H1 (cell line): ENCODE results near the gene MAST2. TPM values are rescaled to one million over a fixed set of nuclear protein-coding genes. Genes with fewer than 3 reads are reported as not detected.

Source experiments
- CTCF ChIA-PET: fragments of 300-600 bp; sonication (Branson Sonifier 250); formaldehyde crosslinking; loops from one replicate; lab custom pipeline; 2021; ENCODE audit not compliant: partially characterized antibody; lab: Charles Lee
- POLR2A ChIA-PET: fragments of 300-600 bp; sonication (Branson Sonifier 250); formaldehyde crosslinking; loops from one replicate; lab custom pipeline; 2021; ENCODE audit warnings: inconsistent platforms; ENCODE audit not compliant: partially characterized antibody; lab: Charles Lee
- DNase-seq, 2 experiments: peaks; one replicate each; pipeline versions ENCODE4 v3.0.0 to v3.0.0-alpha.2; 2010 to 2022; ENCODE audit warnings: low spot score in 2 of 2, low read depth in 1 of 2, mixed read lengths in 1 of 2
- FAIRE-seq: peaks from 2 replicates; lab custom pipeline; 2011; peaks lifted over from hg19 to GRCh38; lab: Jason Lieb, UNC
- H2AFZ ChIP-seq: 2 replicates; pipeline ENCODE4 v1.8.1; 2012; ENCODE audit warnings: low read length, inconsistent platforms
- H2AK5ac ChIP-seq: 2 replicates; pipeline ENCODE4 v1.6.1; 2013; ENCODE audit warnings: low read depth, low read length
- H2BK120ac ChIP-seq: replicated peaks from 2 replicates; pipeline ENCODE3; 2013; ENCODE audit warnings: low read depth, low read length, inconsistent platforms
- H2BK12ac ChIP-seq: 2 replicates; pipeline ENCODE4 v1.6.1; 2013; ENCODE audit warnings: low read depth, low read length
- H2BK15ac ChIP-seq: 2 replicates; pipeline ENCODE4 v1.6.1; 2013; ENCODE audit warnings: low read length
- H2BK20ac ChIP-seq: 2 replicates; pipeline ENCODE4 v1.6.1; 2013; ENCODE audit warnings: low read length
- H2BK5ac ChIP-seq: 2 replicates; pipeline ENCODE4 v1.6.1; 2013; ENCODE audit warnings: low read depth, low read length
- H3K14ac ChIP-seq: 2 replicates; pipeline ENCODE4 v1.6.1; 2013; ENCODE audit warnings: inconsistent platforms; ENCODE audit not compliant: insufficient read length
- H3K18ac ChIP-seq: 2 replicates; pipeline ENCODE4 v1.6.1; 2013; ENCODE audit warnings: low read length; ENCODE audit errors: extremely low read depth
- H3K23ac ChIP-seq: 2 replicates; pipeline ENCODE4 v1.6.1; 2013; ENCODE audit warnings: inconsistent platforms; ENCODE audit not compliant: insufficient read length
- H3K23me2 ChIP-seq: 2 replicates; pipeline ENCODE4 v1.6.1; 2013; ENCODE audit warnings: low read depth, low read length
- H3K27ac ChIP-seq: 2 replicates; pipeline ENCODE4 v1.6.1; 2011; ENCODE audit warnings: low read depth, low read length, inconsistent platforms
- H3K27me3 ChIP-seq, 4 experiments: replicated peaks in 1 of 4; 1 replicate in 1 of 4; 2 replicates in 3 of 4; pipeline versions ENCODE4 v1.6.1 to v1.8.1; 2011 to 2013; ENCODE audit warnings: low read length in 3 of 4, mild to moderate bottlenecking in 3 of 4, inconsistent platforms in 2 of 4, mixed read lengths in 2 of 4, moderate library complexity in 1 of 4; ENCODE audit not compliant: control insufficient read depth in 3 of 4, insufficient read depth in 3 of 4; ENCODE audit errors: extremely low read depth in 1 of 4
- H3K36me3 ChIP-seq, 4 experiments: 2 replicates each; pipeline versions ENCODE4 v1.6.1 to v1.8.1; 2011 to 2013; ENCODE audit warnings: mild to moderate bottlenecking in 4 of 4, low read length in 3 of 4, moderate library complexity in 2 of 4, control low read depth in 1 of 4, inconsistent platforms in 1 of 4; ENCODE audit not compliant: insufficient read depth in 4 of 4, control insufficient read depth in 2 of 4
- H3K4ac ChIP-seq: replicated peaks from 2 replicates; pipeline ENCODE3; 2013; ENCODE audit warnings: low read length, low read depth, mixed read lengths, inconsistent platforms; ENCODE audit not compliant: insufficient read length
- H3K4me1 ChIP-seq, 4 experiments: replicated peaks in 1 of 4; 1 replicate in 1 of 4; 2 replicates in 3 of 4; pipeline versions ENCODE4 v1.6.1 to v1.8.1; 2011 to 2013; ENCODE audit warnings: low read length in 3 of 4, inconsistent platforms in 2 of 4, mixed read lengths in 1 of 4; ENCODE audit not compliant: insufficient read depth in 4 of 4, control insufficient read depth in 3 of 4
- H3K4me2 ChIP-seq, 2 experiments: 2 replicates each; pipeline versions ENCODE4 v1.6.1 to v1.8.1; 2011 to 2013; ENCODE audit warnings: low read depth in 2 of 2, low read length in 2 of 2, control low read depth in 1 of 2, inconsistent platforms in 1 of 2, mild to moderate bottlenecking in 1 of 2; ENCODE audit not compliant: insufficient read depth in 1 of 2
- H3K4me3 ChIP-seq, 4 experiments: fragments of 200-600, 300-600 bp in 1 of 4; sonication (generic), shearing (Covaris generic), sonication (Bioruptor Twin) in 1 of 4; 2 replicates each; pipeline versions ENCODE4 v1.5.1 to v1.8.1; 2011 to 2016; ENCODE audit warnings: low read length in 4 of 4, low read depth in 3 of 4, control low read depth in 2 of 4, inconsistent platforms in 2 of 4, mild to moderate bottlenecking in 2 of 4, mixed read lengths in 1 of 4, moderate library complexity in 1 of 4; ENCODE audit not compliant: insufficient read depth in 2 of 4; ENCODE audit errors: extremely low read depth in 1 of 4
- H3K56ac ChIP-seq: replicated peaks from 2 replicates; pipeline ENCODE3; 2013; ENCODE audit warnings: low read depth, mild to moderate bottlenecking, mixed read lengths, low read length, inconsistent platforms; ENCODE audit not compliant: insufficient read length
- H3K79me1 ChIP-seq: 2 replicates; pipeline ENCODE4 v1.6.1; 2013; ENCODE audit warnings: low read depth, low read length, control low read depth
- H3K79me2 ChIP-seq, 2 experiments: 2 replicates each; pipeline versions ENCODE4 v1.6.1 to v1.8.1; 2012 to 2013; ENCODE audit warnings: low read length in 2 of 2, mild to moderate bottlenecking in 2 of 2, inconsistent platforms in 1 of 2; ENCODE audit not compliant: insufficient read depth in 2 of 2, control insufficient read depth in 1 of 2
- H3K9ac ChIP-seq, 4 experiments: replicated peaks in 1 of 4; 1 replicate in 1 of 4; 2 replicates in 3 of 4; pipeline versions ENCODE4 v1.6.1 to v1.8.1; 2011 to 2013; ENCODE audit warnings: low read depth in 3 of 4, low read length in 3 of 4, control low read depth in 2 of 4, mild to moderate bottlenecking in 2 of 4, moderate library complexity in 2 of 4, inconsistent platforms in 1 of 4; ENCODE audit errors: extremely low read depth in 1 of 4
- H3K9me3 ChIP-seq, 2 experiments: 2 replicates each; pipeline versions ENCODE4 v1.6.1 to v1.8.1; 2012 to 2013; ENCODE audit warnings: mild to moderate bottlenecking in 2 of 2, moderate library complexity in 2 of 2, control low read depth in 1 of 2, inconsistent platforms in 1 of 2, low read depth in 1 of 2, low read length in 1 of 2, mixed read lengths in 1 of 2; ENCODE audit not compliant: insufficient read depth in 2 of 2
- H4K20me1 ChIP-seq, 2 experiments: replicated peaks in 1 of 2; 2 replicates each; pipeline versions ENCODE3 to v1.8.1; 2011 to 2013; ENCODE audit warnings: inconsistent platforms in 2 of 2, low read length in 2 of 2, mild to moderate bottlenecking in 1 of 2; ENCODE audit not compliant: insufficient read depth in 2 of 2, control insufficient read depth in 1 of 2
- H4K5ac ChIP-seq: 2 replicates; pipeline ENCODE4 v1.6.1; 2013; ENCODE audit warnings: low read length, low read depth, mixed read lengths, inconsistent platforms; ENCODE audit not compliant: insufficient read length
- H4K8ac ChIP-seq: 2 replicates; pipeline ENCODE4 v1.8.0; 2013; ENCODE audit warnings: mild to moderate bottlenecking, moderate library complexity, low read length, inconsistent platforms; ENCODE audit not compliant: insufficient read depth; ENCODE audit errors: extremely low read depth
- H4K91ac ChIP-seq: replicated peaks from 2 replicates; pipeline ENCODE3; 2013; ENCODE audit warnings: low read length, mixed read lengths, inconsistent platforms; ENCODE audit not compliant: insufficient read length
- CTBP2 ChIP-seq: IDR thresholded peaks from 2 replicates; pipeline ENCODE4 v1.7.0; 2011; ENCODE audit warnings: borderline replicate concordance, mild to moderate bottlenecking, moderate library complexity, mixed read lengths, low read length; ENCODE audit not compliant: insufficient read depth, insufficient read length
- JUND ChIP-seq: IDR thresholded peaks from 2 replicates; pipeline ENCODE4 v1.6.1; 2011; ENCODE audit warnings: mild to moderate bottlenecking, improper control_type of control experiment, low read length
- RFX5 ChIP-seq: IDR thresholded peaks from 2 replicates; pipeline ENCODE4 v1.6.1; 2011; ENCODE audit warnings: low read depth, low read length, improper control_type of control experiment, borderline replicate concordance
- WGBS, 2 experiments: shearing (Covaris generic) in 1 of 2; methylation state at CpG; one replicate each; pipeline versions ENCODE4 v1.1.6 to v1.1.7; 2013 to 2015; ENCODE audit warnings: low lambda C conversion rate in 2 of 2, mixed read lengths in 2 of 2, inconsistent platforms in 1 of 2, low coverage in 1 of 2, missing lambda C conversion rate in 1 of 2; ENCODE audit not compliant: insufficient replicate concordance in 2 of 2, insufficient coverage in 1 of 2, insufficient read length in 1 of 2; ENCODE audit errors: extremely low coverage in 1 of 2, missing lambda C conversion rate in 1 of 2; 5-methylcytosine and 5-hydroxymethylcytosine counted together
- polyA plus RNA-seq, 7 experiments: library from polyadenylated mRNA; depleted of rRNA in 3 of 7; stranded (reverse) in 5 of 7; unstranded in 2 of 7; fragments of >200 nt in 5 of 7; fragments of 200-250 nt in 2 of 7; gene quantifications; 1 replicate in 5 of 7; 2 replicates in 1 of 7; 4 replicates in 1 of 7; pipeline versions ENCODE4 v1.2.1 to v1.2.3, GENCODE V29; 2011 to 2013; ENCODE audit warnings: missing spikeins in 2 of 7, mixed read lengths in 2 of 7
- total RNA-seq: library from RNA; stranded (reverse); fragmentation: NEBNext Ultra II Directional; extraction: Animal tissue kit (Norgen Biotek cat#: 25700); gene quantifications from 2 replicates; pipeline ENCODE4 v1.2.1, GENCODE V29; 2021
- TF ChIP-seq, protein P1 (sequence below): IDR thresholded peaks from 2 replicates; pipeline ENCODE4 v1.6.1; 2011; ENCODE audit warnings: low read length, improper control_type of control experiment

The MAST2 gene
- total and polyA plus RNA-seq, 2 of the 8 experiments (the other 6 are each of a cell fraction or from before 2014, with no cell fraction given) = 20.5 to 35.4 TPM

DNA sequence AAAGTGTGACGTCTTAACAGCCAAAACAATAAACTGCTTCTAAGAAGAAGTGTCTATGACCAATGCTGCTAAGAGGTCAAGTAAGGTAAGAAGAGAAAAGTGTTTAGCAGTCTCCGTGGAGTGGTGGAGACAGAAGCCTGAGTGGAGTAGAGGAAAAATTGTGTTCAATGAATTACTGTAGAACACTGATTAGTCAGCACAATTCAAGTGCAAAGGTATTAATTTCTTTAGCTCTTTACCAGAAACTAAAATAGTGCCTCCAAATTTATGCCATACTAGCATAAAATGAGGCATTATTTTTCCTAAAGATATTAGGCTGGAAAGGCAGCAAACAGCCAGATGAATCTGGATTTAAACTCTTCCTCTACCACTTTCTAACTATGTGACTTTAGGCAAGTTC lies 272.9 kb downstream of the MAST2 start:
- no peak overlapping the region for H3K18ac ChIP-seq
- POLR2A ChIA-PET = no interaction called here
- H2BK5ac ChIP-seq = no peak overlapping the region
- DNase-seq (no peak), FAIRE-seq (no peak)
- H3K36me3 ChIP-seq = peaks cover 0 to 2% (median 0%) of the 10 kb centered on the region in 4 experiments; a peak in 1 of 8 replicates
- H4K5ac ChIP-seq = no peak overlapping the region
- no peak overlapping the region for H2BK12ac ChIP-seq
- no peak overlapping the region for H3K56ac ChIP-seq
- no peaks in the 10 kb centered on the region for H3K4me1 ChIP-seq
- TF ChIP-seq RFX5 (no peak), JUND (no peak), CTBP2 (no peak)
- TF ChIP-seq, protein P1, sequence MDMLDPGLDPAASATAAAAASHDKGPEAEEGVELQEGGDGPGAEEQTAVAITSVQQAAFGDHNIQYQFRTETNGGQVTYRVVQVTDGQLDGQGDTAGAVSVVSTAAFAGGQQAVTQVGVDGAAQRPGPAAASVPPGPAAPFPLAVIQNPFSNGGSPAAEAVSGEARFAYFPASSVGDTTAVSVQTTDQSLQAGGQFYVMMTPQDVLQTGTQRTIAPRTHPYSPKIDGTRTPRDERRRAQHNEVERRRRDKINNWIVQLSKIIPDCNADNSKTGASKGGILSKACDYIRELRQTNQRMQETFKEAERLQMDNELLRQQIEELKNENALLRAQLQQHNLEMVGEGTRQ = no peak
- TF ChIP-seq, all 59 proteins: peak for 0
- WGBS, 2 experiments = 83% methylated on average over 2 of the region's 2 CpGs; no CpG with 5 or more reads in 1 of the 2 experiments
- CTCF ChIA-PET = no interaction called here
- Histone ChIP-seq H3K27ac (no peak overlapping the region), H3K4ac (no peak overlapping the region), H3K23me2 (no peaks in the 10 kb centered on the region; the same call in 1 of the 2 replicates), H2AFZ (no peak overlapping the region), H3K4me2 (no peak overlapping the region), H3K79me2 (no peaks in the 10 kb centered on the region), H3K9me3 (no peaks in the 10 kb centered on the region), H3K23ac (no peak overlapping the region), H4K20me1 (peaks cover 0 to 2% of the 10 kb centered on the region in 2 experiments), H2BK120ac (no peak overlapping the region), H4K91ac (no peak overlapping the region), H2AK5ac (no peak overlapping the region), H3K9ac (no peak overlapping the region), H3K79me1 (no peaks in the 10 kb centered on the region; the same call in 1 of the 2 replicates), H3K14ac (no peak overlapping the region), H3K4me3 (no peak overlapping the region), H4K8ac (no peak overlapping the region), H2BK15ac (no peak overlapping the region), H2BK20ac (no peak overlapping the region), H3K27me3 (no peaks in the 10 kb centered on the region)
